Measurements from ENCODE around the gene DIP2A.
A peak's percentile ranks its signal among the peaks of the same experiment; 100 is the strongest.

The DIP2A gene

GRCh38 chr21:46441331-46441730 is 17.4 kb upstream of the DIP2A start:
- Histone ChIP-seq H3K4me2 (ENCODE audit: insufficient read depth, low read length) (no peak overlapping the region), H4K20me1 (ENCODE audit: insufficient read depth, low read length) (no peaks in the 10 kb centered on the region; the same call in 1 of the 2 replicates), H2AFZ (ENCODE audit: low read depth, low read length) (no peak overlapping the region), H3K27me3 (ENCODE audit: insufficient read depth, low read length, poor library complexity) (no peaks in the 10 kb centered on the region), H3K9ac (ENCODE audit: low read depth, low read length) (no peak overlapping the region), H3K4me1 (ENCODE audit: insufficient read depth, low read length) (no peaks in the 10 kb centered on the region), H3K79me2 (ENCODE audit: insufficient read depth, low read length) (no peaks in the 10 kb centered on the region), H3K27ac (ENCODE audit: low read length) (no peak overlapping the region), H3K4me3 (ENCODE audit: low read depth in 1 of 2, low read length in 2 of 2) (no peak overlapping the region), H3K36me3 (ENCODE audit: insufficient read depth, low read length) (peaks cover 86% of the 10 kb centered on the region), H3K9me3 (ENCODE audit: insufficient read depth, low read length, severe bottlenecking) (no peaks in the 10 kb centered on the region)
- ATAC-seq (ENCODE audit: insufficient read depth, low read depth) = no peak
- no peak for DNase-seq
- TF ChIP-seq CTCF (IDR thresholded peaks at IDR 0.05; ENCODE audit: borderline replicate concordance, extremely low read depth, low read length, poor library complexity, severe bottlenecking) (no peak), EZH2 (IDR thresholded peaks at IDR 0.05; ENCODE audit: borderline replicate concordance, low read depth, low read length, severe bottlenecking) (no peak)

- Histone ChIP-seq H3K4me1 (ENCODE audit: insufficient read depth, low read length) (no peaks in the 10 kb centered on the region), H2AFZ (ENCODE audit: low read depth, low read length) (no peak overlapping the region), H3K4me3 (ENCODE audit: low read depth in 1 of 2, low read length in 2 of 2) (no peak overlapping the region), H3K4me2 (ENCODE audit: insufficient read depth, low read length) (no peak overlapping the region), H4K20me1 (ENCODE audit: insufficient read depth, low read length) (no peaks in the 10 kb centered on the region; the same call in 1 of the 2 replicates), H3K27ac (ENCODE audit: low read length) (no peak overlapping the region), H3K9ac (ENCODE audit: low read depth, low read length) (no peak overlapping the region), H3K27me3 (ENCODE audit: insufficient read depth, low read length, poor library complexity) (no peaks in the 10 kb centered on the region), H3K36me3 (ENCODE audit: insufficient read depth, low read length) (peaks cover 85% of the 10 kb centered on the region), H3K9me3 (ENCODE audit: insufficient read depth, low read length, severe bottlenecking) (no peaks in the 10 kb centered on the region), H3K79me2 (ENCODE audit: insufficient read depth, low read length) (no peaks in the 10 kb centered on the region)
- TF ChIP-seq EZH2 (IDR thresholded peaks at IDR 0.05; ENCODE audit: borderline replicate concordance, low read depth, low read length, severe bottlenecking) (no peak), CTCF (IDR thresholded peaks at IDR 0.05; ENCODE audit: borderline replicate concordance, extremely low read depth, low read length, poor library complexity, severe bottlenecking) (no peak)
- ATAC-seq (ENCODE audit: insufficient read depth, low read depth) (no peak), DNase-seq (no peak)
These were observed 16.7 kb upstream of the DIP2A start for GRCh38 chr21:46441961-46442498.

GRCh38 chr21:46442938-46443337 is 15.8 kb upstream of the DIP2A start:
- ATAC-seq (ENCODE audit: insufficient read depth, low read depth) = no peak
- no peaks in the 10 kb centered on the region; the same call in 1 of the 2 replicates for H4K20me1 ChIP-seq (ENCODE audit: insufficient read depth, low read length)
- H3K4me3 ChIP-seq (ENCODE audit: low read depth in 1 of 2, low read length in 2 of 2) = no peak overlapping the region
- H3K36me3 ChIP-seq (ENCODE audit: insufficient read depth, low read length) = peaks cover 84% of the 10 kb centered on the region
- no peaks in the 10 kb centered on the region for H3K27me3 ChIP-seq (ENCODE audit: insufficient read depth, low read length, poor library complexity)
- no peaks in the 10 kb centered on the region for H3K4me1 ChIP-seq (ENCODE audit: insufficient read depth, low read length)
- H3K79me2 ChIP-seq (ENCODE audit: insufficient read depth, low read length) = no peaks in the 10 kb centered on the region
- no peak for TF ChIP-seq CTCF (IDR thresholded peaks at IDR 0.05; ENCODE audit: borderline replicate concordance, extremely low read depth, low read length, poor library complexity, severe bottlenecking)
- no peak for TF ChIP-seq EZH2 (IDR thresholded peaks at IDR 0.05; ENCODE audit: borderline replicate concordance, low read depth, low read length, severe bottlenecking)
- peaks cover 6% of the 10 kb centered on the region for H3K9me3 ChIP-seq (ENCODE audit: insufficient read depth, low read length, severe bottlenecking)
- no peak overlapping the region for H2AFZ ChIP-seq (ENCODE audit: low read depth, low read length)
- no peak for DNase-seq
- no peak overlapping the region for H3K4me2 ChIP-seq (ENCODE audit: insufficient read depth, low read length)
- H3K9ac ChIP-seq (ENCODE audit: low read depth, low read length) = no peak overlapping the region
- 0 out of 2 replicates have a peak overlapping the region, but pooled peaks have one; percentile 13 for H3K27ac ChIP-seq (ENCODE audit: low read length)

All from DND-41 (cell line).